Measurements from ENCODE around the gene COA1.
"Not testable (repeated sequence)": the region's sequence is repeated elsewhere in the genome, so short reads cannot be mapped to it uniquely, and the experiment has no call there.

The COA1 gene

DNA sequence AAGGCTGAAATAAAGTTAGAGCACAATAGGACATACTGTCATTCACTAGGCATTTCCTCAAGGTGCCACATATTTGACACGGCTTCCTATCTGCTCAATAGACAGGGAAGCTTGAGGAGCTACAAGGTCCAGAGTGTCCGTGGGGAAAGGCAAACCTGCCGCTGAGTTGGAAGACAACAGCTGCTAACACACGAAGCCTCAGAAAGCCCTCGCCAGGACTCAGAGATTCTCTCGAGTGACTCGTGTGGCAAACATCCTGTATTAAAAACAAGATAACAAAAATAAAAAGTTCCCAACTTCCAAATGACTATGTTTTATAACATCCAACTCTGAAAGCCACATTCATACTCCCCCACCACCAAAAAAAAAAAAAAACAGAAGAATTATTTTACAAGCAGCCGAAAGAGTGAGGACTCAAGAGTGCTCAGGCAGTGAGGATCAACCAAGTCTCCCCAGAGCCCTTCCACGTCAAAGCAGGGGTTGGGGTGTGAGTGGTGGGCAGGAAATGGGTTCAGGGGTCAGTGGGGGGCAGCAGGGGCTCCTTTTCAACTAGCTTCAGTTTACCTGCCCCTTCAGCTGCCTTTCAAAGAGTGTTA, 78.8 kb downstream of the COA1 start:
- peak; percentile 40 for DNase-seq

DNA sequence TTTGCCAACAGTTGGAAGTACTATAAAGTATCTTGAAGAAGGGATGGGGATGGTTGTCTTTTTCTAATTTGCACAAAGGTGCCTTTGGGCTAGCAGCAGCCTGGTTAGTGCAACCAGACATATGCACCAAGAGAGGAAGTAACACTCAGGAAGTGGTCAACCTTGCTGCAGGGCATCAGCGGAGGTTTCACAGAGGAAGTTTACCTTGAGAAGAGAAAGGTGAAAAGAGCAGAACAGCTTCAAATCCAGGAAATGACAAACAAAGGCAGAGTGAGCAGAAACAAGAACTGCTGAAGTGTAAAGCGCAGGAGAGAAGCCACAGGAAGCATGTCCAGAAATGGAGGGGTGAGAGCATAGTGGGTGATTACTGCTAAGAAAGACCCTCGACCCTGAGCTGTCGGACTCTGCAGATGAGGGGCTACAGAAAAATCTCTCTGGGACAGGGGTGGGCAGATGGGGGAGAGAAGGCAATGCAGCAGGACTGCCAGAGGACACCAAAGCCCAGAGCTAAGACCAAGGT, 79.5 kb downstream of the COA1 start:
- peak; percentile 86 for DNase-seq

DNA sequence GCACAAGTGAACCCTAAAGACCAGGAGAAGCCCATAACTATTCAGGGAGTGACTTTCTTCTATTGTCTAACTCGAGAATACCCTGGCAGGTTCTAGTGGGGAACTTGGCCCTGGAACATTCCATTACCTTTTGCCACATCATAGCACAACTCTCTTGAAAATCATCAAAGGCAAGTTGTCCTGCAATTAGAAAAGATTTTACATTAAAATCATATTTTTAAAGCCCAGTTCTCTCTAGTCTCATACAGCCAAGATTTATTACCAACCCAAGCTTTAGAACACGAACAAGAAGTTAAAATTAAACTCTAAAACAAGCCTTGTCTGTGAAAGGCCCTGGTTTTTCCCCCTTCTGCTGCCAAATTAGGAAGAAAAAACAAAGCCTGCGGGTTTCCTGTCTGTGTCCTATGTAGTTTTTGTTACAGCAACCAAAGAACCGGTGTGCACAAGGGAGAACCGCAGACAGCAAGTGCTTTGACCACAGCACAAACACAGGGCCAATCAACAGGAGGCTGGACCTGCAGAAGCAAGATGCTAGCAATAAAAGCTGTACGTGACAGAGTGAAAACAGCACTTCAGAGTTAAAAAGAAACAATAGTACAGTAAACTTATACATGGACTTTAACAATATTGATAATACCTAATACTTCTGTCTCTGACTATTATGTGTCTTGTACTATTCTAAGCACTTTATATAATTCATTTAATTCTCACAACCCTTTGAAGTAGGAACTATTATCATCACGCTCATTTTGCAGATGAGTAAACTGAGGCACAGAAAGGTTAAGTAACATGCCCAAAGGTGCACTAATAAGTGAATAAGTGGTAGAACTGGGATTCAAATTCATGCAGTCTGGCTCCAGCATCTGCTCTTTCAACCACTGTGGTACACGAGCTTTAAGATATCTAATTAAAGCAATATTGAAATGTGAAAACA, 80.6 kb downstream of the COA1 start:
- DNase-seq = peak; percentile 90

GRCh38 chr7:43647673-43648472, 81.5 kb downstream of the COA1 start:
- DNase-seq = peak; percentile 47

- DNase-seq = no peak
Measured at GRCh38 chr7:43647339-43647672, 82.0 kb downstream of the COA1 start.

DNA sequence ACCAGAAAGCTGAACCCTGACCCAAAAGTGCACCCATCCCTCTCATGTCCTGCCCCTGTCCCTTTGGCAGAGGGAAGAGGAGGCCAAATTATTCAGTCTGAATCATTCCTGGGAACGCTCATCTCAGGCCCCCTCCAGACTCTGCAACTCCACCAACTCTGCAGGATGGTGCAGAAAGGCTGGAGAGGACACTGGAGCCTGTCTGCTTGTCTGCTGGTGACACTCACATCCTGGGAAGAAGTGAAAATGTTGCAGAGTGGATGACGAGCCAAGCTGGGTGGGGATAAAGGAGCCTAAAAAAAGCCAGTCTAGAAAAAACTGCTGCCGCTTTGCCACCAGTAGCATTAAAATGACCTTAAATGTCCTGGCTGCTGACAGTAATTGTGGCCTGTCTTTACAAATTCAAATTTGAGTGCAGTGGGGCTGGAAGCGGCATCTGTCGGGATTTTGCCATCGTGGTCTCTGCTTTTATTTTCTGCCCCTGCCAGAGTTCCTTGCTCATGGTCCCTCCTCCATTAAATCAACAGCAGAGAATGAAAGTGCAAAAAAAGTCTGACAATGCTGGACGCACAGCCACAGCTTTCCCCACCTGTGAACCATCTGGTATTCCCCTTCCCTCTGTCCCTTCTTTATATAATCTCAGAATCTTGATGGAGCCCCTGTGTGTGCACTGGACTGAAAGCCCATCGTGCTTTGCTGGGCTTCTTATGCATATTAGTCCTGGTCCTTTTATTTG, 82.6 kb downstream of the COA1 start:
- DNase-seq = no peak

DNA sequence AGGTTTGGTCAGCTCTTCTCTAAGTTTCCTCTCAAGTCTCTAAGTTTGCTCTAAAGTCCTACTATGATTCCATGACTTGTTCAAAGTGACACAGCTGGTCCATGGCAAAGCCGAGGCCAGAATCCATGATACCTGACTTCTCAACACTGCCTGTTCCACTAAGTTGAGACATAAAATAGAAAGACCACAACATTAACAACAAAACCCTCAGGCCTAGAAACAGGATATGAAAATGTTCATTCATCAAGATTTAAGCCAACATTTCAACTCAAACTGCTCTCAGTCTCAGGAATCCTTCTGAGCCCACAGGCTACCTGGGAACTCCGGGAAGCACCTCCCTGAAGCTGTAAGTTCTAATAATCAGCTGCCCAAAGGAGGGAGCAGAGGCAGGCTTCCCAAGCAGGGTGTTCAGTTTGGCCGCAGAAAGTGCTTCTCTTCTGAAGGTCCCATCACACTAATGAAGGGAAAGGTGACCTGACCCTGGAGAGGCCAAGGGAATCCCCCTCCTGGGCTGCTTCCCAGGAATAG, 83.6 kb downstream of the COA1 start:
- DNase-seq = no peak

- no peak for DNase-seq
Measured at GRCh38 chr7:43643846-43644245, 85.5 kb downstream of the COA1 start.

DNA sequence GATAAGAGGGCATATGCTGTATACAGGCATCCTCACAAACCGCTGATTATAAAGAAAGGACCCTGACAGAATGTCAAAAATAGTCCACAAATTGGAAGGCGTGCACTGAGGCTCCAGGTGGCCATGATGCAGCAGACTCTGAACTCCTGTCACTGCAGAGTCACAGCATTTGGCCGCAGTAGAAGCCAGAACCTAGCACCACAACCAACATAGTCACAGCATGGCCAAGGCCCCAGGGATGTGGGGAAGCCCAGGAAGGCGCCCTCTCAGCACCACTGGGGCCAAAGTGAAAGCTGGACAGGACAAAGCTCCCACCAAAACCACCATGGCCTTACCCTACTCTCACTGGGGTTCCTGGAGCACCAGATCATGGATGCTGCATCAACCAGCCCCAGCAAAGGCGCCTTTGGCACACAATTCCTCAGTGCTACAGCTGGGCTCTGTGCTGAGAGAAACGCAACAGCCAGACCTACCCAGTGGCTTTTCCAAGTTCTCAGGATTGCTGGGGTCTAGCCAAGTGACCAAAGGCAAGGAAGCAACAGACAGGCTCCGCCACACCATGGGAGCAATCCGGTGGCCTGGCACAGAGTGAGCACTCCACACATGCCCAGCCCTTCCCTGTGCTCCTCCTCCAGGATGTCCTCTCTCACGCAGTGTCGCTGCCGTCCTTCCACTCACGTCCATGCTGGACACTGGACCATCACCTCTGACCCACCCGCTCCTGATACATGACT, 86.3 kb downstream of the COA1 start:
- DNase-seq = no peak

DNA sequence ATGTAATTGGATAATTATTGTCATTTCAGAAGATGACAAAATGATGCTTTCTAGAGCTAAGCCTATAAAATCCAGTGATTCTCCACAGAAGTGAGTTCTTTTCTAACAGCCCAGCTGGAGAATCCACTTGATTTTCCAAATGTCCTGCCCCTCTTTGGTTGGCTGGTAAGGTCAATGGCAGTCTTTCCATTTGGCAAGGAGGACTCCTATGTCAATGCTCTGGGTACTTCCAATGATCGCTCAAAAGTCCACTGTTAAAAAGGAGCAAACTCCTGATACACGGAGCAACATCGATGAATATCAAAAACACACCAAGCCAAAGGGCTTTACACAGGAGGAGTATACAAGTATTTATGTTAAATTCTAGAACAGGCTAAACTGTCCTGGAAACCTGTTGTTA, 88.6 kb downstream of the COA1 start:
- no peak for DNase-seq

DNA sequence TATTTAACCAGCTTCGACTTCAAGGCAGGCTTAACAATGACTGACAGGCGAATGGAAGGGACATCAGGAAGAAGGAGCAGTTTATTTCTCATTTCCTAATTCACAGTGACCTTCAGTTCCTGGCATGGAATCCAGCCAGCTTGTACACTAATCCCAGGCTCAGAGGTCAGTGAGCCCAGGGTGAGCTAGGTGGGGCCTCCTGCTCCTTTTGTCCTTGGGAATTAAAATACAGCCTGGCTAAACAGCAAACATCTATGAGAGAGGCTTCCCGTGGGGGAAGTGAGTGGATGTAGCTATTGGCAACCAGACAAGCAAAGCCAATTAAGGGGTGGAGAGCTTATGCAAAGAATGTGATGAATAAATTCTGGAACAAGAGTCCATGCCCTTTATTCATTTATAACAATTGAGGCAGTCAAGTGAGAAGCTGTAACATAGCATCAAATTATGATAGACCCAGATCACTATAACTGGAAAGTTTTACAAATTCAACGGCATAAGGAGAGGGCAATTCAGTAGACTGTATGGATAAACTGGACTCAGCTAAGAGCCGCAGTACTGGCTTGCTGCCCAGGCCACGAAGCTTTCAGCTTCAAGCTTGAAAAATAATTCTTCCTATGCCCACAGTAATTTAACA, 89.3 kb downstream of the COA1 start:
- no peak for DNase-seq

GRCh38 chr7:43637114-43637806, 92.1 kb downstream of the COA1 start:
- peak; percentile 44 for DNase-seq

DNA sequence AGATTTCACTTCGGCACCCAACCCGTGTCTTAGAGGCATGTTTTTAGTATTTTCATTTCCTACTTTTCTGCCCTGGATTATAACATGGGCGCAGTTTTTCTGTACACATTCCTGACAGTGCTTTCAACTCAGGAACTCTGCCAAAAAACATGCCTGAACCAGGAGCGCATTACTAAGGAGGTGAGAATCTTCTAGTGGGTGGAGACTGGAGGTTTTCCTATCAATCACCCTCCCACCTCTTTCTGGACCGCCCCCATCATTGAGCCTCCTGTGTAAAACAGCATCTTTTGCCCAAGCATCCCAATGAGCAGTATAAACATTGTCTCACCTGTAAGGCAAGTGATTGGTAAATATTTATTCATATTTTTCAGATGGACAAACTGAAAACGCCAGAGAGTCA, 93.2 kb downstream of the COA1 start:
- no peak for DNase-seq

DNA sequence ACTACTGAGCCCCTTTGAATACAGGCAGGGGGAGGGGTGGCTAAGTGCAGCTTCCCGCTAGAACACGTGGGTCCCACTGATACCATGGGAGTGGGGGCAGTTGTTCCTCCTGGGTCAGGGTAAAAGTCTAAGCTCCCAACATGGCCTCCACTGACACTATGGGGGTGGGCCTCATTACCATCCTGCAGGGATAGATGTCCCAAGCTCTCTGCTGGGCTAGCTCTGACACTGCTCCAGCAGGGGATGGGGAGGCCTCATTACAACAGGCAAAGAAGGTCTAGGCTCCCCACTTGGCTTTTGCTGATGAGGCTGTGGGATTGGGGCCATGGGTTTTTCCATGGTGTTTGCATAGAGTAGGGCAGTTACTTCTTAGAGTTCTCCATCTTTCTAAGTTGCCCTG, 94.9 kb downstream of the COA1 start:
- DNase-seq = no peak

DNA sequence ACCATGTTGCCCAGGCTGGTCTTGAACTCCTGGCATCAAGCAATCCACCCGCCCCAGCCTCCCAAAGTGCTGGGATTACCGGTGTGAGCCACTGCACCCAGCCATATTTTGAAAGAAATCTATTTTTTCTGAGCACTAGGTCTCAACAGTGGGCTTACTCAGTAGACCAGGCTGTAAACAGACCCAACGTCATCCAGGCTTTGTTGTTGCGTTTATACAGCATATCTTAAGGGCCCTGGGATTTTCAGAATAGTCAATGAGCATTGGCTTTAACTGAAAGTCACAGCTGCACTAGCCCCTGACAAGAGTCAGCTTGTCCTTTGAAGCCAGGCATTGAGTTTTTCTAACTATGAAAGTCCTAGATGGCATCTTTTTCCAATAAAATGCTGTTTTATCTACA, 96.6 kb downstream of the COA1 start:
- DNase-seq = no peak

- DNase-seq = no peak
Measured at GRCh38 chr7:43631559-43631958, 97.8 kb downstream of the COA1 start.

DNA sequence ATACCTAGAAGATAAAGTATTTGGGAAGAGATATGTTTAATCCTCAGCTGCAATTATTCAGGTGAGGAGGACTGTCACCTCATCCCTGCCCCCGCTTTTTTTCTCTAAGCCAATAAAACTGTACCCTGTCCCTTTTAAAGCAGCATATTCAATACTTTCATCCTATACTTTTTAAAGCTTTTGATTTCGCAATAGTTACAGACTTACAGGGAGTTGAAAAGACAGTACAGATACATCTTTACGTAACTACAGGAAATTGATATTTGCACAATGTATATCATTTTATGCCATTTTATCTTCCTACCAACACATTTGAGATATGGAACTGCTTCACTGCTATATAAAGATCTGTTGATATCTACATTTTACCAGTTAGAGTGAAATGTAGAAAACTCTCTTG, 98.8 kb downstream of the COA1 start:
- DNase-seq = no peak

DNA sequence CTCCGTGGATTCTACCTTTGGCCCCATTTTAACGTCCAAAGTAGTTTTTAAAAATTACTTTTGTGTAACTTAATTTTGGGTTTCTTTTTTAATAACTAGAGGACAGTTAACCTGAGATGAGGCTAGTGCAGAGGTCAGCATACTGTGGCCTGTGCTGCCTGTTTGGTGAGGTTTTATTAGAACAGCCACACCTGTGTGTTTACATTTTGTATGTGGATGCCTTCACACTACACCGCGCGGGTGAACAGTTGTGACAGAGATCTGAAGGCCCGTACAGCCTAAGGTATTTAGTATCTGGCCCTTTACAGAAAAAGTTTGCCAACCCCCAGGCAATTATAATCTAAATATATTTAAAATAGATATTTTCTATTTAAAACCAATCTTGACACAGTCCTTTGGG, 99.5 kb downstream of the COA1 start:
- DNase-seq = no peak

DNA sequence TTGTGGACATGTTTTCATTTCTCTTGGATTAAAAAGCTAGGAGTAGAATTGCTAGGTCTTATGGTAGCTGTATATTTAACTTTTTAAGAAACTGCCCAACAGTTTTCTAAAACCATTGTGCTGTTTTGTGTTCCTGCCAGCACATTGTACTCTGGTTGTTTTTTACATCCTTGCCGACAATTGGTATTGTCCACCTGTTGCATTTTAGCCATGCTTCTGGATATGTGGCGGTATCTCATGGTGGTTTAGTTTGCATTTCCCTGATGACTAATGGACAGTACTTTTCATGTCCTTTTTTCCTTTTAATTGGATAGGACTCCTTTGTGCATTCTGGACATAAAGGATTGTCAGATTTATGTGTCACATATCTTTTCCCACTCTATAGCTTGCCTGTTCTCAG, 100.9 kb downstream of the COA1 start:
- no peak for DNase-seq

DNA sequence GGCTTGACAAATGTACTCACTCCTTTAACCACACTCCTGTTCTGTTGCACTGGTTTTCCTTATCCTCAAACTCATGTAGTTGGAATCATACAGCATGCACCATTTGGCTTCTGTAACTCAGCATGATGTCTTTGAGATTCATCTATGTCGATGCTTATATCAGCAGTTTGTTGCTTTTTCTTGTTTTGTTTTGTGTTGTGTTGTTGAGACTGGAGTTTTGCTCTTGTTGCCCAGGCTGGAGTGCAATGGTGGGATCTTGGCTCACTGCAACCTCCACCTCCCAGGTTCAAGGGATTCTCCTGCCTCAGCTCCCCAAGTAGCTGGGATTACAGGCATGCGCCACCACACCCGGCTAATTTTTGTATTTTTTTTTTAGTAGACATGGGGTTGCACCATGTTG, 101.5 kb downstream of the COA1 start:
- not testable (repeated sequence) for DNase-seq

DNA sequence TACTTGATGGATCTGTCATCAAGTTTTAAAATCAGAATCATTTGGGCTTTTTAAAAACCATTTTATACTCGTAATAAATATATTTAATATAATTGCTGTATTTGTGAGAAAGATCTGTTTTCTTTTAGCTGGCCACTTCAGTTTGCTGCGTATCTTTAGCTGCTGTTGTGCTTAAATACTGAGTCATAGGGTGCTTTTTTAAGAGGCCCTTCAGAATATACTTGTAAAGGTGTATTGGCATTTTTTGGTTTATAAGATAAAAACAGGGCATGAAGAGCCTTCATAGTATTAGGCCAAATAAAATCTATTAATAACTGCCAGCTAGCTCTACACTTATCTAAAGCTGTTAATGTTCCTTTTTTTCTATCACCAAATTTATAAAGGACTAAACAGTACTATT, 102.6 kb downstream of the COA1 start:
- no peak for DNase-seq
